PC-3 (cell line): ENCODE data around the gene MYO3B. TPM values are rescaled to one million over a fixed set of nuclear protein-coding genes. Genes with fewer than 3 reads are reported as not detected.

Experiments
- ATAC-seq: fragments of 200-7000 bp; cut with Tn5 transposase; 2 replicates; pipeline ENCODE4 v1.9.1; 2020; ENCODE audit warnings: mild to moderate bottlenecking, moderate library complexity
- BruUV-seq: library from RNA; stranded (reverse); fragments of 400-500 nt; replicated peaks from 2 replicates; lab custom pipeline; 2021; lab: Mats Ljungman, UMichigan
- CTCF ChIA-PET: fragments of 300-600 bp; sonication (Branson Sonifier 250); formaldehyde crosslinking; loops from one replicate; lab custom pipeline; 2022; ENCODE audit warnings: antibody characterized with exemption; lab: Charles Lee
- POLR2A ChIA-PET: fragments of 300-600 bp; sonication (Branson Sonifier 250); formaldehyde crosslinking; loops from one replicate; lab custom pipeline; 2022; ENCODE audit warnings: antibody characterized with exemption; ENCODE audit not compliant: unreplicated experiment; lab: Charles Lee
- DNase-seq: peaks from one replicate; pipeline ENCODE4 v3.0.0-alpha.2; 2015
- H2AFZ ChIP-seq: fragments of 300-600 bp; sonication (generic); 2 replicates; pipeline ENCODE4 v1.6.0; 2016; ENCODE audit warnings: antibody characterized with exemption, low read length
- H3F3A ChIP-seq: fragments of 300-600 bp; sonication (generic); one replicate; pipeline ENCODE4 v1.6.0; 2017; ENCODE audit warnings: antibody characterized with exemption, low read length, control low read depth, mild to moderate bottlenecking; ENCODE audit not compliant: unreplicated experiment
- H3K27ac ChIP-seq: fragments of 300-600 bp; sonication (generic); 2 replicates; pipeline ENCODE4 v1.5.1; 2016; ENCODE audit warnings: mild to moderate bottlenecking, low read length
- H3K27me3 ChIP-seq: fragments of 300-600 bp; sonication (generic); 2 replicates; pipeline ENCODE4 v1.6.1; 2016; ENCODE audit warnings: low read length, mixed read lengths
- H3K36me3 ChIP-seq: fragments of 300-600 bp; sonication (generic); 2 replicates; pipeline ENCODE4 v1.6.1; 2016; ENCODE audit warnings: low read depth, mixed run types, low read length, mixed read lengths
- H3K4me1 ChIP-seq: fragments of 300-600 bp; sonication (generic); 2 replicates; pipeline ENCODE4 v1.5.1; 2016; ENCODE audit warnings: low read length; ENCODE audit not compliant: insufficient read depth
- H3K4me2 ChIP-seq: fragments of 300-600 bp; sonication (generic); 2 replicates; pipeline ENCODE4 v1.6.0; 2016; ENCODE audit warnings: low read length
- H3K4me3 ChIP-seq: fragments of 300-600 bp; sonication (generic); 2 replicates; pipeline ENCODE4 v1.5.1; 2016; ENCODE audit warnings: mild to moderate bottlenecking, low read length, mixed read lengths
- H3K79me2 ChIP-seq: fragments of 300-600 bp; sonication (generic); 2 replicates; pipeline ENCODE4 v1.6.1; 2017; ENCODE audit warnings: low read length, mixed read lengths
- H3K9ac ChIP-seq: fragments of 300-600 bp; sonication (generic); 2 replicates; pipeline ENCODE4 v1.6.0; 2016; ENCODE audit warnings: mild to moderate bottlenecking, low read length
- H3K9me2 ChIP-seq: fragments of 300-600 bp; sonication (generic); replicated peaks from 2 replicates; pipeline ENCODE4 v1.6.1; 2016; ENCODE audit warnings: mixed run types, low read length, mixed read lengths
- H3K9me3 ChIP-seq: fragments of 300-600 bp; sonication (generic); 2 replicates; pipeline ENCODE4 v1.6.1; 2016; ENCODE audit warnings: low read length, mixed read lengths
- H4K20me1 ChIP-seq: fragments of 300-600 bp; sonication (generic); 2 replicates; pipeline ENCODE4 v1.6.1; 2016; ENCODE audit warnings: low read length, mixed read lengths
- EZH2 ChIP-seq: fragments of 300-600 bp; sonication (generic); IDR thresholded peaks from one replicate; pipeline ENCODE4 v1.6.1; 2017; ENCODE audit warnings: antibody characterized with exemption, mild to moderate bottlenecking, low read length; ENCODE audit not compliant: unreplicated experiment
- EZH2phosphoT487 ChIP-seq: fragments of 300-600 bp; sonication (generic); IDR thresholded peaks from 2 replicates; pipeline ENCODE4 v1.6.1; 2018; ENCODE audit warnings: mild to moderate bottlenecking, antibody characterized with exemption, low read length, borderline replicate concordance
- intact Hi-C: fragments of 100-400 bp; cut with micrococcal nuclease; formaldehyde crosslinking; loops from 2 replicates; pipeline ENCODE4 v1.9.0; 2023
- total RNA-seq: library from RNA; depleted of rRNA; stranded (reverse); fragments of >200 nt; gene quantifications from 2 replicates; pipeline ENCODE4 v1.2.3, GENCODE V29; 2014
- TF ChIP-seq, protein P1 (sequence below): fragments of 300-600 bp; sonication (generic); conservative IDR thresholded peaks from 2 replicates; pipeline ENCODE4 v1.5.1; 2017; ENCODE audit warnings: antibody characterized with exemption, low read depth, mild to moderate bottlenecking, low read length

MYO3B gene
- total RNA-seq, 1 experiment from 2014 or later = 1.1 TPM

DNA sequence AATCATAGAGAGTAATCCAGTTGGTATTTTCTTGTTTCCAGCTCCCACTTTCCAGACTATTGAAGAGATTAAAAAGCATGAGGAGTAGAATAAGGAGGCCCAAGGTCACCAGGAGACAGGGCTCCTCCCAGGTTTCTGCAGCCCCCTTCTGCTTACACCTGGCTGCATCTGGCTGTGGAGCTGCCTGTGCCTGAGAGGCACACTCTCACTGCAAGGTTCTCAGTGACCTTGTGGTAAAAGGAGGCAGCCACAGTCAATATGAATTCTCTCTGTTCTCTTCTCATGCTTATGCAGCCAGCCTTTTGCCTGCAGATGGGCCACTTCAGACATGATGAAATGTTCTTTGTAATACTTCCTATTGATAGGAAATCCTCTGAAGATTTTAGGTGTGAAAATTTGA, 233.7 kb downstream of the MYO3B start:
- BruUV-seq = no TSS peak
- CTCF ChIA-PET = no interaction called here
- no peaks in the 10 kb centered on the region for H3K36me3 ChIP-seq
- DNase-seq = no peak
- ATAC-seq = no peak
- H3K9me2 ChIP-seq = no peaks in the 10 kb centered on the region
- no peak overlapping the region for H3K9ac ChIP-seq
- no peak overlapping the region for H3K4me3 ChIP-seq
- no peak overlapping the region for H3K27ac ChIP-seq
- intact Hi-C loops = no loop called here
- POLR2A ChIA-PET = no interaction called here
- TF ChIP-seq, protein P1, sequence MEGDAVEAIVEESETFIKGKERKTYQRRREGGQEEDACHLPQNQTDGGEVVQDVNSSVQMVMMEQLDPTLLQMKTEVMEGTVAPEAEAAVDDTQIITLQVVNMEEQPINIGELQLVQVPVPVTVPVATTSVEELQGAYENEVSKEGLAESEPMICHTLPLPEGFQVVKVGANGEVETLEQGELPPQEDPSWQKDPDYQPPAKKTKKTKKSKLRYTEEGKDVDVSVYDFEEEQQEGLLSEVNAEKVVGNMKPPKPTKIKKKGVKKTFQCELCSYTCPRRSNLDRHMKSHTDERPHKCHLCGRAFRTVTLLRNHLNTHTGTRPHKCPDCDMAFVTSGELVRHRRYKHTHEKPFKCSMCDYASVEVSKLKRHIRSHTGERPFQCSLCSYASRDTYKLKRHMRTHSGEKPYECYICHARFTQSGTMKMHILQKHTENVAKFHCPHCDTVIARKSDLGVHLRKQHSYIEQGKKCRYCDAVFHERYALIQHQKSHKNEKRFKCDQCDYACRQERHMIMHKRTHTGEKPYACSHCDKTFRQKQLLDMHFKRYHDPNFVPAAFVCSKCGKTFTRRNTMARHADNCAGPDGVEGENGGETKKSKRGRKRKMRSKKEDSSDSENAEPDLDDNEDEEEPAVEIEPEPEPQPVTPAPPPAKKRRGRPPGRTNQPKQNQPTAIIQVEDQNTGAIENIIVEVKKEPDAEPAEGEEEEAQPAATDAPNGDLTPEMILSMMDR = no peak
- TF ChIP-seq EZH2phosphoT487 = no peak
- no peak for TF ChIP-seq EZH2
- H3K27me3 ChIP-seq = no peaks in the 10 kb centered on the region
- no peaks in the 10 kb centered on the region for H4K20me1 ChIP-seq
- no peaks in the 10 kb centered on the region for H3K79me2 ChIP-seq
- H3F3A ChIP-seq = no peaks in the 10 kb centered on the region
- no peak overlapping the region for H3K4me2 ChIP-seq
- H3K9me3 ChIP-seq = no peaks in the 10 kb centered on the region
- peaks cover 4% of the 10 kb centered on the region for H3K4me1 ChIP-seq
- H2AFZ ChIP-seq = no peak overlapping the region

GRCh38 chr2:170420961-170421687, 243.2 kb downstream of the MYO3B start:
- Histone ChIP-seq H3K4me1 (peaks cover 13% of the 10 kb centered on the region), H3K4me2 (no peak overlapping the region), H3K27me3 (no peaks in the 10 kb centered on the region), H3K4me3 (no peak overlapping the region), H3K9me2 (no peaks in the 10 kb centered on the region), H3K36me3 (no peaks in the 10 kb centered on the region), H2AFZ (no peak overlapping the region), H3F3A (no peaks in the 10 kb centered on the region), H3K9me3 (no peaks in the 10 kb centered on the region), H4K20me1 (no peaks in the 10 kb centered on the region), H3K9ac (no peak overlapping the region), H3K27ac (no peak overlapping the region), H3K79me2 (no peaks in the 10 kb centered on the region)
- ATAC-seq (no peak), DNase-seq (no peak)
- POLR2A ChIA-PET = no interaction called here
- CTCF ChIA-PET = no interaction called here
- BruUV-seq = no TSS peak
- TF ChIP-seq EZH2phosphoT487 = no peak
- no peak for TF ChIP-seq EZH2
- TF ChIP-seq, protein P1 = no peak
- intact Hi-C loops = loop anchor here (5.0 kb wide), 1 partner anchor 111 kb away; no protein-coding TSS in a partner anchor

GRCh38 chr2:170423919-170424318, 246.0 kb downstream of the MYO3B start:
- H2AFZ ChIP-seq = no peak overlapping the region
- H4K20me1 ChIP-seq = no peaks in the 10 kb centered on the region
- H3K4me3 ChIP-seq = no peak overlapping the region
- ChIA-PET CTCF (interaction anchor here (0.5 kb wide), 1 partner anchor 292 kb away, joined by 3 read pairs; no protein-coding TSS in a partner anchor), POLR2A (no interaction called here)
- no peaks in the 10 kb centered on the region for H3K79me2 ChIP-seq
- ATAC-seq (no peak), DNase-seq (no peak)
- no TSS peak for BruUV-seq
- no peak overlapping the region for H3K4me2 ChIP-seq
- no peaks in the 10 kb centered on the region for H3K36me3 ChIP-seq
- no peak overlapping the region for H3K27ac ChIP-seq
- intact Hi-C loops = loop anchor here (5.0 kb wide), 1 partner anchor 108 kb away; no protein-coding TSS in a partner anchor
- TF ChIP-seq EZH2phosphoT487 (no peak), EZH2 (no peak)
- TF ChIP-seq, protein P1 = no peak
- peaks cover 13% of the 10 kb centered on the region for H3K4me1 ChIP-seq
- H3K27me3 ChIP-seq = no peaks in the 10 kb centered on the region
- H3K9ac ChIP-seq = no peak overlapping the region
- no peaks in the 10 kb centered on the region for H3K9me2 ChIP-seq
- no peaks in the 10 kb centered on the region for H3F3A ChIP-seq
- H3K9me3 ChIP-seq = no peaks in the 10 kb centered on the region
